Measurements from ENCODE around the gene TMEM225B. TPM values are rescaled to one million over a fixed set of nuclear protein-coding genes. Genes with fewer than 3 reads are reported as not detected.

TMEM225B gene
- total RNA-seq, 1 experiment from 2014 or later = 3.1 TPM

- no peak overlapping the region for H3K9ac ChIP-seq (ENCODE audit: low read length)
- H3K4me3 ChIP-seq (replicated peaks in 1 of 2; ENCODE audit: low read depth in 1 of 2, low read length in 2 of 2) = no peak overlapping the region
- RAD21 ChIA-PET (ENCODE audit: low non-redundant PET in 1 of 2, low total read pairs in 2 of 2, uncharacterized antibody in 2 of 2, unreplicated experiment in 2 of 2) = no interaction called here
- CTCF ChIA-PET = no interaction called here
- no peak overlapping the region for H3K4me2 ChIP-seq (ENCODE audit: low read length)
- peaks cover 7% of the 10 kb centered on the region; the same call in 1 of the 2 replicates for H4K20me1 ChIP-seq (ENCODE audit: insufficient read depth)
- no peaks in the 10 kb centered on the region for H3K9me3 ChIP-seq (ENCODE audit: control insufficient read depth in 1 of 2, insufficient read depth in 1 of 2, low read depth in 1 of 2, low read length in 2 of 2)
- BruUV-seq (replicated peaks) = no TSS peak
- H3K9me2 ChIP-seq (ENCODE audit: insufficient read depth) = no peaks in the 10 kb centered on the region
- TF ChIP-seq EZH2 (IDR thresholded peaks at IDR 0.05) (no peak), TCF7L2 (IDR thresholded peaks at IDR 0.05; ENCODE audit: borderline replicate concordance, extremely low read depth, insufficient read depth, insufficient read length) (no peak), RAD21 (IDR thresholded peaks at IDR 0.05; ENCODE audit: low read depth) (no peak), YY1 (IDR thresholded peaks at IDR 0.05; ENCODE audit: extremely low read depth, insufficient replicate concordance, low read depth, low read length) (no peak), CTCF (IDR thresholded peaks at IDR 0.05 in 2 of 3, conservative IDR thresholded peaks at IDR 0.05 in 1 of 3; ENCODE audit: borderline replicate concordance in 1 of 3, insufficient read depth in 1 of 3, low read depth in 2 of 3, low read length in 2 of 3) (no peak), SRF (IDR thresholded peaks at IDR 0.05; ENCODE audit: low read depth) (no peak), ELF1 (IDR thresholded peaks at IDR 0.05; ENCODE audit: borderline replicate concordance, low read depth) (no peak), SP1 (IDR thresholded peaks at IDR 0.05; ENCODE audit: low read depth) (no peak), SIN3A (IDR thresholded peaks at IDR 0.05; ENCODE audit: low read depth) (no peak), ZFX (IDR thresholded peaks at IDR 0.05) (no peak), EZH2phosphoT487 (IDR thresholded peaks at IDR 0.05; ENCODE audit: borderline replicate concordance) (no peak), REST (IDR thresholded peaks at IDR 0.05; ENCODE audit: low read depth) (no peak), MAX (IDR thresholded peaks at IDR 0.05) (no peak), CBX3 (IDR thresholded peaks at IDR 0.05; ENCODE audit: low read depth) (no peak), ZNF274 (IDR thresholded peaks at IDR 0.05; ENCODE audit: low read depth, low read length) (no peak), CEBPB (IDR thresholded peaks at IDR 0.05; ENCODE audit: low read depth) (no peak), POLR2AphosphoS5 (IDR thresholded peaks at IDR 0.05; ENCODE audit: low read depth, low read length) (no peak), ATF3 (IDR thresholded peaks at IDR 0.05) (no peak), JUND (IDR thresholded peaks at IDR 0.05) (no peak)
- H3K27ac ChIP-seq (ENCODE audit: low read depth, low read length) = no peak overlapping the region
- H2AFZ ChIP-seq (ENCODE audit: low read depth, low read length, poor library complexity, severe bottlenecking) = no peak overlapping the region
- peaks cover 13% of the 10 kb centered on the region for H3K79me2 ChIP-seq (ENCODE audit: insufficient read depth, low read length)
- no peak for DNase-seq (ENCODE audit: low read depth, low spot score)
- POLR2A ChIA-PET = no interaction called here
- H3K27me3 ChIP-seq (ENCODE audit: insufficient read depth, low read length) = no peaks in the 10 kb centered on the region
- no peaks in the 10 kb centered on the region for H3K4me1 ChIP-seq (ENCODE audit: control insufficient read depth in 1 of 2, insufficient read depth in 2 of 2, low read length in 2 of 2)
- peaks cover 29 to 45% of the 10 kb centered on the region in 2 experiments; a peak in 3 of 4 replicates for H3K36me3 ChIP-seq (ENCODE audit: control insufficient read depth in 1 of 2, insufficient read depth in 2 of 2, low read length in 2 of 2)
- intact Hi-C loops (cut with micrococcal nuclease) = loop anchor here (10.0 kb wide), 1 partner anchor 205 kb away; no protein-coding TSS in a partner anchor
- no peak for ATAC-seq
These were observed 31.6 kb downstream of the TMEM225B start for GRCh38 chr7:99629643-99630042.
